HG03108 (cell line): ENCODE data around the gene RGR.

Experiments used
- ATAC-seq: cut with Tn5 transposase; IDR thresholded peaks from one replicate; pipeline ENCODE4 v1.9.1; 2021; ENCODE audit warnings: moderate library complexity; ENCODE audit not compliant: unreplicated experiment

RGR gene

GRCh38 chr10:84217746-84218145 is 27.1 kb upstream of the RGR start:
- no peak for ATAC-seq

- ATAC-seq = no peak
Observed at GRCh38 chr10:84221916-84222315, 22.9 kb upstream of the RGR start.

GRCh38 chr10:84224411-84225028 is 20.3 kb upstream of the RGR start:
- no peak for ATAC-seq

GRCh38 chr10:84225427-84226173 is 19.3 kb upstream of the RGR start, which contains the start of gene LRIT2:
LRIT2 (minus strand) TSS chr10:84225544; CDS start chr10:84225520, 24 bp downstream.
- ATAC-seq = no peak

- ATAC-seq = no peak
Observed at GRCh38 chr10:84226616-84227015, 18.2 kb upstream of the RGR start.

GRCh38 chr10:84227810-84228209 is 17.0 kb upstream of the RGR start:
- ATAC-seq = no peak

- ATAC-seq = no peak
Observed at GRCh38 chr10:84230359-84230758, 14.5 kb upstream of the RGR start.

- no peak for ATAC-seq
Observed at GRCh38 chr10:84232376-84232775, 12.5 kb upstream of the RGR start.

- no peak for ATAC-seq
Observed at GRCh38 chr10:84233940-84234339, 10.9 kb upstream of the RGR start.

GRCh38 chr10:84234479-84234878 is 10.4 kb upstream of the RGR start:
- no peak for ATAC-seq

- ATAC-seq = no peak
Observed at GRCh38 chr10:84235096-84235495, 9.8 kb upstream of the RGR start.

- no peak for ATAC-seq
Observed at GRCh38 chr10:84236807-84237198, 8.1 kb upstream of the RGR start.

GRCh38 chr10:84237199-84238051 is 7.4 kb upstream of the RGR start:
- no peak for ATAC-seq

GRCh38 chr10:84238909-84239308 is 5.9 kb upstream of the RGR start:
- ATAC-seq = no peak

- no peak for ATAC-seq
Observed at GRCh38 chr10:84241185-84241790, 3.6 kb upstream of the RGR start, which contains the start of gene LRIT1. LRIT1 (minus strand) TSS chr10:84241546; CDS start chr10:84241439, 107 bp downstream.

- ATAC-seq = no peak
Observed at GRCh38 chr10:84243759-84244158, 1.1 kb upstream of the RGR start.

- ATAC-seq = no peak
Observed at GRCh38 chr10:84247496-84247895, 2.6 kb downstream of the RGR start.

GRCh38 chr10:84248794-84249193 is 3.9 kb downstream of the RGR start:
- no peak for ATAC-seq

GRCh38 chr10:84254552-84255478 is 10.0 kb downstream of the RGR start:
- ATAC-seq = no peak
